HL-60 (cell line): Measurements from ENCODE around the gene HOXC12.

ENCODE experiments used
- DNase-seq, 2 experiments: peaks; one replicate each; pipeline ENCODE4 v3.0.0-alpha.2; 2010 to 2020; ENCODE audit warnings: low read depth in 1 of 2, low spot score in 1 of 2
- H3K27ac ChIP-seq: fragments of 250-450 bp; sonication (Bioruptor Pico); replicated peaks from 2 replicates; pipeline ENCODE4 v1.5.1; 2020; ENCODE audit warnings: mild to moderate bottlenecking, moderate library complexity
- H3K27me3 ChIP-seq: fragments of 250-450 bp; sonication (Bioruptor Pico); 2 replicates; pipeline ENCODE4 v1.5.1; 2021; ENCODE audit warnings: mild to moderate bottlenecking, moderate library complexity; ENCODE audit not compliant: insufficient read depth, poor library complexity, severe bottlenecking
- H3K4me3 ChIP-seq: replicated peaks from 2 replicates; pipeline ENCODE4 v1.5.1; 2011; ENCODE audit warnings: mild to moderate bottlenecking, control low read depth, low read length; ENCODE audit not compliant: insufficient read depth
- CTCF ChIP-seq: IDR thresholded peaks from one replicate; pipeline ENCODE4 v1.5.1; 2011; ENCODE audit warnings: low read length, control low read depth, inconsistent platforms; ENCODE audit not compliant: insufficient read depth
- GABPA ChIP-seq: IDR thresholded peaks from 2 replicates; pipeline ENCODE4 v1.6.1; 2012; ENCODE audit warnings: low read depth
- POLR2AphosphoS5 ChIP-seq: IDR thresholded peaks from 2 replicates; pipeline ENCODE4 v1.6.1; 2012; ENCODE audit warnings: low read depth
- REST ChIP-seq: IDR thresholded peaks from 2 replicates; pipeline ENCODE4 v1.6.1; 2012; ENCODE audit warnings: low read depth; ENCODE audit not compliant: insufficient replicate concordance
- SPI1 ChIP-seq: IDR thresholded peaks from 2 replicates; pipeline ENCODE4 v1.6.1; 2012; ENCODE audit warnings: low read depth, mild to moderate bottlenecking, borderline replicate concordance

HOXC12 gene

GRCh38 chr12:53960187-53961024, 5.7 kb downstream of the HOXC12 start:
- Histone ChIP-seq H3K4me3 (no peak overlapping the region), H3K27ac (no peak overlapping the region), H3K27me3 (peaks cover 97% of the 10 kb centered on the region)
- no peak for DNase-seq
- no peak for TF ChIP-seq SPI1
- TF ChIP-seq CTCF = no peak
- TF ChIP-seq GABPA = no peak
- no peak for TF ChIP-seq REST
- no peak for TF ChIP-seq POLR2AphosphoS5

GRCh38 chr12:53961025-53961761, 6.5 kb downstream of the HOXC12 start:
- H3K27ac ChIP-seq = no peak overlapping the region
- TF ChIP-seq GABPA (no peak), SPI1 (no peak), POLR2AphosphoS5 (no peak), REST (no peak), CTCF (no peak)
- no peak overlapping the region for H3K4me3 ChIP-seq
- no peak for DNase-seq
- H3K27me3 ChIP-seq = peaks cover 97% of the 10 kb centered on the region

- no peak overlapping the region for H3K4me3 ChIP-seq
- no peak for DNase-seq
- peaks cover 100% of the 10 kb centered on the region for H3K27me3 ChIP-seq
- TF ChIP-seq GABPA = no peak
- no peak overlapping the region for H3K27ac ChIP-seq
Measured at GRCh38 chr12:53963005-53963404, 8.3 kb downstream of the HOXC12 start.

- Histone ChIP-seq H3K4me3 (no peak overlapping the region), H3K27me3 (peaks cover 100% of the 10 kb centered on the region), H3K27ac (no peak overlapping the region)
- DNase-seq = no peak
- no peak for TF ChIP-seq SPI1
Measured at GRCh38 chr12:53963434-53964314, 9.0 kb downstream of the HOXC12 start.
